Esophagus squamous epithelium (tissue), 5 donors: ENCODE measurements around the gene VMO1. TPM values are rescaled to one million over a fixed set of nuclear protein-coding genes. Genes with fewer than 3 reads are reported as not detected.

Experiments
- DNase-seq: peaks from one replicate; lab custom pipeline; 2025; lab: John Stamatoyannopoulos, UW
- H3K27ac ChIP-seq, 4 donors: fragments of 200-600 bp; sonication (generic); one replicate each; pipeline ENCODE4 v1.5.1; 2016 to 2019; ENCODE audit warnings: mild to moderate bottlenecking in 1 of 4
- H3K27me3 ChIP-seq, 4 donors: fragments of 200-600 bp; sonication (generic); 1 replicate in 3 of 4; 2 replicates in 1 of 4; pipeline versions ENCODE4 v1.5.1 to v1.6.0; 2017 to 2021; ENCODE audit warnings: antibody characterized with exemption in 1 of 4
- H3K36me3 ChIP-seq, 3 donors: fragments of 200-600 bp; sonication (generic); one replicate each; pipeline ENCODE4 v1.5.1; 2016 to 2019
- H3K4me1 ChIP-seq, 3 donors: fragments of 200-600 bp; sonication (generic); one replicate each; pipeline ENCODE4 v1.5.1; 2017 to 2019
- H3K4me3 ChIP-seq, 4 donors: fragments of 200-600 bp; sonication (generic); 1 replicate in 3 of 4; 2 replicates in 1 of 4; pipeline ENCODE4 v1.5.1; 2016 to 2019; ENCODE audit warnings: mild to moderate bottlenecking in 2 of 4, moderate library complexity in 1 of 4
- H3K9me3 ChIP-seq, 3 donors: fragments of 200-600 bp; sonication (generic); one replicate each; pipeline ENCODE4 v1.5.1; 2016 to 2019
- CTCF ChIP-seq, 6 experiments: fragments of 450-650 bp in 4 of 6; fragments of 200-600 bp in 2 of 6; sonication (generic) in 2 of 6; IDR thresholded peaks; one replicate each; pipeline ENCODE4 v1.5.1; 2016 to 2019; ENCODE audit warnings: antibody characterized with exemption in 6 of 6, mild to moderate bottlenecking in 4 of 6, moderate library complexity in 4 of 6
- POLR2A ChIP-seq, 4 donors: fragments of 450-650 bp; IDR thresholded peaks; one replicate each; pipeline ENCODE4 v1.6.1; 2017; ENCODE audit warnings: antibody characterized with exemption in 4 of 4, mild to moderate bottlenecking in 4 of 4, moderate library complexity in 3 of 4
- WGBS, 2 donors: methylation state at CpG; one replicate each; pipeline ENCODE4 v1.1.5; 2018; 5-methylcytosine and 5-hydroxymethylcytosine counted together
- intact Hi-C: fragments of 100-400 bp; cut with DNase I; formaldehyde crosslinking; loops from one replicate; pipeline ENCODE4 v1.15.0; 2022
- total RNA-seq, 4 donors: library from RNA; depleted of rRNA; stranded (reverse); fragments of >200 nt; gene quantifications; one replicate each; pipeline ENCODE4 v1.1.0, GENCODE V29; 2016
- donor health status: DM: yes; HTN: yes; CAD: no.

VMO1 gene
- total RNA-seq, 4 donors from 2014 or later: 1.3 to 5.2 (median 1.5) TPM; not detected in 1

- peak overlapping the region; percentile 44 to 89 (median 67) for H3K4me3 ChIP-seq
- peaks cover 21 to 58% (median 32%) of the 10 kb centered on the region in 3 donors for H3K4me1 ChIP-seq
- peaks cover 0 to 18% (median 0%) of the 10 kb centered on the region in 4 donors for H3K27me3 ChIP-seq
- H3K36me3 ChIP-seq: no peaks in the 10 kb centered on the region
- no peak for DNase-seq
- WGBS, 2 donors: no CpG with 5 or more reads among the region's 25 CpGs
- peak overlapping the region; percentile 95 to 99 (median 96) for H3K27ac ChIP-seq
- H3K9me3 ChIP-seq: no peaks in the 10 kb centered on the region
- no peak for TF ChIP-seq CTCF (IDR thresholded peaks at IDR 0.05)
- no peak for TF ChIP-seq POLR2A (IDR thresholded peaks at IDR 0.05)
- intact Hi-C loops: loop anchor here (5.0 kb wide), 2 partner anchors 52 to 98 kb away; partner anchors contain the start of genes CXCL16 and ZMYND15
These were observed 3.5 kb upstream of the VMO1 start for GRCh38 chr17:4789701-4789950.

GRCh38 chr17:4788807-4789700 lies 2.9 kb upstream of the VMO1 start, which contains the start of gene GLTPD2:
Gene GLTPD2, plus strand, starts transcription at chr17:4788964. Its CDS starts 48 bp downstream, at chr17:4789012.
- Histone ChIP-seq H3K9me3 (no peaks in the 10 kb centered on the region), H3K27ac (peak within 1 kb of the TSS; percentile 95 to 99 (median 96)), H3K4me3 (peak within 1 kb of the TSS; percentile 44 to 89 (median 67)), H3K4me1 (peaks cover 21 to 58% (median 32%) of the 10 kb centered on the region in 3 donors), H3K27me3 (peaks cover 0 to 24% (median 0%) of the 10 kb centered on the region in 4 donors), H3K36me3 (no peaks in the 10 kb centered on the region)
- 8 to 37% methylated on average over 5 to 12 of the region's 62 CpGs for WGBS, 2 donors
- TF ChIP-seq CTCF (IDR thresholded peaks at IDR 0.05): no peak
- TF ChIP-seq POLR2A (IDR thresholded peaks at IDR 0.05): no peak
- no peak for DNase-seq
- intact Hi-C loops: loop anchor here (5.0 kb wide), 2 partner anchors 52 to 98 kb away; partner anchors contain the start of genes CXCL16 and ZMYND15

- Histone ChIP-seq H3K27ac (peak overlapping the region in 3 of 4 donors; percentile 95 to 97 (median 96)), H3K4me3 (peak overlapping the region in 3 of 4 donors; percentile 44 to 89 (median 62)), H3K4me1 (peaks cover 21 to 58% (median 32%) of the 10 kb centered on the region in 3 donors), H3K27me3 (peaks cover 0 to 32% (median 0%) of the 10 kb centered on the region in 4 donors), H3K36me3 (no peaks in the 10 kb centered on the region), H3K9me3 (no peaks in the 10 kb centered on the region)
- intact Hi-C loops: loop anchor here (5.0 kb wide), 2 partner anchors 51 to 99 kb away; partner anchors contain the start of genes CXCL16 and ZMYND15
- TF ChIP-seq POLR2A (IDR thresholded peaks at IDR 0.05): no peak
- TF ChIP-seq CTCF (IDR thresholded peaks at IDR 0.05): peak in 1 of 6 experiments; percentile 17
- no peak for DNase-seq
- 71 to 84% methylated on average over 14 of the region's 14 CpGs for WGBS, 2 donors
These were observed 2.1 kb upstream of the VMO1 start for GRCh38 chr17:4788159-4788806.

- TF ChIP-seq POLR2A (IDR thresholded peaks at IDR 0.05): no peak
- TF ChIP-seq CTCF (IDR thresholded peaks at IDR 0.05): no peak
- Histone ChIP-seq H3K4me3 (peak overlapping the region in 3 of 4 donors; percentile 5 to 44 (median 32)), H3K9me3 (no peaks in the 10 kb centered on the region), H3K4me1 (peaks cover 21 to 58% (median 32%) of the 10 kb centered on the region in 3 donors), H3K27me3 (peaks cover 0 to 49% (median 0%) of the 10 kb centered on the region in 4 donors), H3K27ac (peak overlapping the region in 1 of 4 donors; percentile 7), H3K36me3 (no peaks in the 10 kb centered on the region)
- no peak for DNase-seq
- 27 to 37% methylated on average over 6 of the region's 6 CpGs for WGBS, 2 donors
- intact Hi-C loops: loop anchor here (5.0 kb wide), 2 partner anchors 49 to 101 kb away; partner anchors contain the start of genes CXCL16 and ZMYND15
These were observed 352 bp upstream of the VMO1 start for GRCh38 chr17:4786516-4786915.
